Parathyroid adenoma (tissue), 2 donors: ENCODE measurements around the gene SHC4.
A peak's percentile ranks its signal among the peaks of the same experiment; 100 is the strongest.

ENCODE experiments used
- H2AFZ ChIP-seq: fragments of 300-600 bp; sonication (generic); one replicate; pipeline ENCODE4 v1.7.0; 2017; ENCODE audit warnings: antibody characterized with exemption, mild to moderate bottlenecking
- H3K27ac ChIP-seq: fragments of 300-600 bp; sonication (generic); one replicate; pipeline ENCODE4 v1.7.0; 2017
- H3K27me3 ChIP-seq: fragments of 300-600 bp; sonication (generic); one replicate; pipeline ENCODE4 v1.7.0; 2017; ENCODE audit warnings: low read length; ENCODE audit not compliant: control insufficient read depth, insufficient read depth
- H3K36me3 ChIP-seq: fragments of 300-600 bp; sonication (generic); one replicate; pipeline ENCODE4 v1.7.0; 2017; ENCODE audit warnings: low read length; ENCODE audit not compliant: control insufficient read depth, insufficient read depth
- H3K4me1 ChIP-seq: fragments of 300-600 bp; sonication (generic); one replicate; pipeline ENCODE4 v1.7.0; 2017; ENCODE audit warnings: control low read depth
- H3K4me2 ChIP-seq: fragments of 300-600 bp; sonication (generic); one replicate; pipeline ENCODE4 v1.7.0; 2017; ENCODE audit warnings: low read length
- H3K4me3 ChIP-seq: fragments of 300-600 bp; sonication (generic); one replicate; pipeline ENCODE4 v1.7.0; 2017; ENCODE audit warnings: low read depth, low read length
- H3K79me2 ChIP-seq: fragments of 300-600 bp; sonication (generic); one replicate; pipeline ENCODE4 v1.7.0; 2017; ENCODE audit warnings: control low read depth
- H3K9ac ChIP-seq: fragments of 300-600 bp; sonication (generic); one replicate; pipeline ENCODE4 v1.7.0; 2017; ENCODE audit warnings: mild to moderate bottlenecking
- H3K9me3 ChIP-seq: fragments of 300-600 bp; sonication (generic); one replicate; pipeline ENCODE4 v1.7.0; 2017; ENCODE audit warnings: low read length; ENCODE audit not compliant: control insufficient read depth
- CTCF ChIP-seq: fragments of 300-600 bp; sonication (generic); IDR thresholded peaks from one replicate; pipeline ENCODE4 v1.7.0; 2017; ENCODE audit warnings: antibody characterized with exemption, mild to moderate bottlenecking
- donor health status: primary hyperparathyroidism.

SHC4 gene

GRCh38 chr15:48887144-48887543, 76.6 kb downstream of the SHC4 start:
- no peak overlapping the region for H3K4me2 ChIP-seq
- no peak for TF ChIP-seq CTCF
- H3K9ac ChIP-seq, result no peak overlapping the region
- no peak overlapping the region for H3K4me3 ChIP-seq
- H2AFZ ChIP-seq, result no peak overlapping the region
- H3K27ac ChIP-seq, result no peak overlapping the region
- H3K36me3 ChIP-seq, result no peaks in the 10 kb centered on the region
- no peaks in the 10 kb centered on the region for H3K27me3 ChIP-seq
- H3K9me3 ChIP-seq, result no peaks in the 10 kb centered on the region
- no peaks in the 10 kb centered on the region for H3K79me2 ChIP-seq
- H3K4me1 ChIP-seq, result no peaks in the 10 kb centered on the region

- TF ChIP-seq CTCF, result no peak
- no peak overlapping the region for H3K27ac ChIP-seq
- H3K27me3 ChIP-seq, result no peaks in the 10 kb centered on the region
- peaks cover 5% of the 10 kb centered on the region for H3K4me1 ChIP-seq
- no peak overlapping the region for H3K4me2 ChIP-seq
- no peak overlapping the region for H2AFZ ChIP-seq
- H3K9me3 ChIP-seq, result no peaks in the 10 kb centered on the region
- no peak overlapping the region for H3K4me3 ChIP-seq
- H3K36me3 ChIP-seq, result no peaks in the 10 kb centered on the region
- H3K9ac ChIP-seq, result no peak overlapping the region
- no peaks in the 10 kb centered on the region for H3K79me2 ChIP-seq
Observed at GRCh38 chr15:48883699-48884098, 80.0 kb downstream of the SHC4 start.

GRCh38 chr15:48880070-48880634, 83.6 kb downstream of the SHC4 start:
- Histone ChIP-seq H3K4me3 (no peak overlapping the region), H3K36me3 (no peaks in the 10 kb centered on the region), H2AFZ (no peak overlapping the region), H3K9me3 (no peaks in the 10 kb centered on the region), H3K9ac (no peak overlapping the region), H3K4me2 (no peak overlapping the region), H3K27ac (no peak overlapping the region), H3K27me3 (no peaks in the 10 kb centered on the region), H3K79me2 (no peaks in the 10 kb centered on the region), H3K4me1 (peaks cover 5% of the 10 kb centered on the region)
- TF ChIP-seq CTCF, result no peak

GRCh38 chr15:48877630-48878595, 85.8 kb downstream of the SHC4 start, which contains the start of gene EID1:
Gene EID1 (plus strand): TSS chr15:48878134. CDS start chr15:48878177, 43 bp downstream.
- Histone ChIP-seq H3K27ac (peak within 1 kb of the TSS; percentile 90), H3K4me1 (peaks cover 5% of the 10 kb centered on the region)

More at GRCh38 chr15:48877630-48878595, 85.8 kb downstream of the SHC4 start, which contains the start of gene EID1:
- H3K27me3 ChIP-seq, result no peaks in the 10 kb centered on the region
- peak within 1 kb of the TSS; percentile 92 for H3K4me2 ChIP-seq
- TF ChIP-seq CTCF, result no peak
- no peaks in the 10 kb centered on the region for H3K36me3 ChIP-seq
- no peaks in the 10 kb centered on the region for H3K9me3 ChIP-seq
- H2AFZ ChIP-seq, result peak within 1 kb of the TSS; percentile 93
- peak within 1 kb of the TSS; percentile 92 for H3K4me3 ChIP-seq
- H3K9ac ChIP-seq, result peak within 1 kb of the TSS; percentile 77
- H3K79me2 ChIP-seq, result no peaks in the 10 kb centered on the region
